OCI-LY1 (cell line): Measurements from ENCODE around the gene RBM44.

Experiments
- CTCF ChIP-seq: fragments of 200-600 bp; sonication (generic), shearing (Covaris generic); IDR thresholded peaks from 2 replicates; pipeline ENCODE4 v1.5.1; 2017; ENCODE audit warnings: mild to moderate bottlenecking, antibody characterized with exemption, low read length, moderate library complexity, mixed read lengths
- EZH2 ChIP-seq: fragments of 200-600 bp; sonication (generic), shearing (Covaris generic); IDR thresholded peaks from 2 replicates; pipeline ENCODE4 v1.8.0; 2017; ENCODE audit warnings: borderline replicate concordance, mixed run types, mild to moderate bottlenecking, antibody characterized with exemption, low read length, moderate library complexity, mixed read lengths

GRCh38 chr2:237799060-237799428 is 465 bp downstream of the RBM44 start:
- TF ChIP-seq CTCF: no peak
- no peak for TF ChIP-seq EZH2
